ENCODE measurements around the gene CNIH4.
"Not testable (repeated sequence)": the region's sequence is repeated elsewhere in the genome, so short reads cannot be mapped to it uniquely, and the experiment has no call there.

CNIH4 gene

DNA sequence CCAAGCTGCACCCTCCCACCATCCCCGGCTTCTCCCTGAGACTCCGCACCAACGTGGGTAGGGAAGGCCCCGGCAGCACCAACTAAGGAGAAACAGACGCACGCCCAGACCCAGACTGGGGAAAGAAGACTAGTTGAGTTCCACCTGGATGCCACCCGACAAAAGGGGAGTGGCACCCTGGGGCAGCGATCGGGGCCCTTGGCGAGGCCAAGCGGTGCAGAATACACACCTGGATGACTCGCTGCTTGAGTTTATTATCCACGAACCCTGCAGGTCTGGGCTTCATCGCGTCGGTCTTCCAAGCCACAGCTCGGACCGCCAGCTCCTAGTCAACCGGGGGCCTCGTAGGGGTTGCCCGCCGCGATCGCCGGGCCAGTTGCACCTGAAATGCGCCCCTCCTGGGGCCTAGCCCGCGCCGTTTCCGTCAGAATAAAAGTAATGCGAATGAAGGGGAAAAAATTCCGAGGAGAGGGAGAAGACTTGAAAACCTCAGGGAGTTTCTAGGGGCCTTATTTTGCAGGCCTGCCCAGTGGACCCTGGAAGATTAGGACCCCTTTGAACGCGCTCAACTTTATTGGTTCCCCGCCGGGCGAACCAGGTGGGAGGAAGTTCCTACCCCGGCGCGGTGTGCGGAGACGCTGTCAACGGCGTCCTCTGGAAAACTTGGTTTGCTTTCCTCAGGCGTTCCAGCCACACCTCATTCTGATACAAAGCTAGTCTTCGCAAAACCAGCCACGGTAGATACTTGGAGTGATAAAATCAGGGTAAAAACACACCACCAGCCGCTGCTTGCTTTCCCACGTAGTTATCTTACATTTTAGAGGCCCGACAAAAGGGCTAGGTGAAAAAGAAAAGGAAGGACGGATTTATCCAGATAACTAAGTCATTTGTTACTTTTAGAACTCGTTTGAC, 26.6 kb upstream of the CNIH4 start, which contains the start of gene NVL:
NVL (minus strand) TSS at position 331 of the 912 bp plus-strand sequence; CDS start at position 286, 45 bp downstream.
- 0 to 1% methylated on average over 51 to 52 of the region's 52 CpGs for WGBS, 2 experiments
- Histone ChIP-seq H3K27me3 (ENCODE audit: control insufficient read depth, insufficient read depth, low read length, poor library complexity, severe bottlenecking) (no peaks in the 10 kb centered on the region), H3K27ac (ENCODE audit: insufficient read depth, low read depth, low read length, poor library complexity, severe bottlenecking) (peak within 1 kb of the TSS; percentile 88), H3K36me3 (ENCODE audit: control insufficient read depth, insufficient read depth, low read length) (no peaks in the 10 kb centered on the region), H3K4me3 (ENCODE audit: insufficient read depth, low read depth, low read length) (peak within 1 kb of the TSS; percentile 65), H3K4me1 (ENCODE audit: control insufficient read depth, insufficient read depth, low read length) (no peaks in the 10 kb centered on the region), H3K9me3 (ENCODE audit: control insufficient read depth, low read length) (no peaks in the 10 kb centered on the region)

DNA sequence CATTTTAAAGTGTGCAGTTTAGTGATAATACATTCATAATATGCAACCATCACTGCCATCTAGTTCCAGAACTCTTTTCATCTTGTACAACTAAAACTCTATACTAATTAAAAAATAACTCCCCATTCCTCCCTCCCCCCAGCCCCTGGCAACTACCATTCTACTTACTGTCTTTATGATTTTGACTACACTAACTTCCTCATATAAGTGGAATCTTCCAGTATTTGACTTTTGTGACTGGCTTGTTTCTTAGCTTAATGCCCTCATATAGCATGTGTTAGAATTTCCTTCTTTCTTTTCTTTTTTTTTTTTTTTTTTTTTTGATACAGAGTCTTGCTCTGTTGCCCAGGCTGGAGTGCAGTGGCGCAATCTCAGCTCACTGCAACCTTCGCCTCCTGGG, 25.4 kb upstream of the CNIH4 start:
- Histone ChIP-seq H3K27me3 (ENCODE audit: control insufficient read depth, insufficient read depth, low read length, poor library complexity, severe bottlenecking) (no peaks in the 10 kb centered on the region), H3K4me1 (ENCODE audit: control insufficient read depth, insufficient read depth, low read length) (no peaks in the 10 kb centered on the region), H3K9me3 (ENCODE audit: control insufficient read depth, low read length) (no peaks in the 10 kb centered on the region), H3K36me3 (ENCODE audit: control insufficient read depth, insufficient read depth, low read length) (no peaks in the 10 kb centered on the region), H3K4me3 (ENCODE audit: insufficient read depth, low read depth, low read length) (no peak overlapping the region), H3K27ac (ENCODE audit: insufficient read depth, low read depth, low read length, poor library complexity, severe bottlenecking) (no peak overlapping the region)
- 94 to 100% methylated on average over 2 of the region's 2 CpGs for WGBS, 2 experiments

DNA sequence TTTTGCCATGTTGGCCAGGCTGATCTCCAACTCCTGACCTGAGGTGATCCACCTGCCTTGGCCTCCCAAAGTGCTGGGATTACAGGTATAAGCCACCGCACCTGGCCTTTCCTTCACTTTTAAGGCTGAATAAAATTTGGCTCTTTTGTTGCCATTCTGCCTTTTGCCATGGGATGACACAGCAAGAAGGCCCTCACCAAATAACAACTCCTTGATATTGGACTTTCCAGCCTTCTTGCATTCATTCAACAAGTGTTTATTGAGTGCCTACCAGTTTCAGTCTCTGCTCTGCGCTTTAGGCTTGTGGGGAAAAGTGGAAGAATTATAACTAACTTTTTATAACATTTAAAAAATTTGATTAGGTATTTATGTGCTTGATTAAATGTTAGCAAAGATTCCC, 24.9 kb upstream of the CNIH4 start:
- Histone ChIP-seq H3K4me1 (ENCODE audit: control insufficient read depth, insufficient read depth, low read length) (no peaks in the 10 kb centered on the region), H3K27ac (ENCODE audit: insufficient read depth, low read depth, low read length, poor library complexity, severe bottlenecking) (no peak overlapping the region)
- WGBS, 2 experiments, result 96 to 97% methylated on average over 1 of the region's 2 CpGs

DNA sequence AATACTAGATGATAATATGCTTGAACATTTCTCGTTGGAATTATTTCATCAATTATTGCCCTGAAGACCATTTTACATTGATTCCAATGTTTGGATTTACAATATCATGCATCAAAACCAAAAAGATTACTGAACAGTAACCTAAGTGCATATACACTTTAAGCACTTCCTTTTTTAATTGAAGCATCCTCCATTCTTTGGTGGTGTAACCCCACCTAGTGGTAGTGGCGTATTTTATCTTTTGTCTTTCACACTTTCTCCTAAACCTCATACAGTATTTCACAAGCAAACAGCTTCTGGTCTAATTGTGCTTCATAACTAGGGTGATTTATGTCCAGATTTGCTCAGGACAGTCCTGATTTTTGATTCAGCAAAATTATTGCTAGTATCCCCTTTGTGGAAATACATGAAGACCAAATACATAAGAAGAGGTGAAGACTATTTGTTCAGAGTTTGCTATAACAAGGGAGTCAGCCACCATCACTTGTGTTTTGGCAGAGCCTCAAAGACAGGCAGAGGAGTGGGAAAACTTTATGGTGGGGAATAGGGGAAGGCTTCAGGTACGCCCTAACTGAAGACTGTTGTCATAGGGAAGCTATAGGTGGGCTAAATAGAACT, 23.3 kb upstream of the CNIH4 start:
- 38 to 50% methylated on average over 3 of the region's 3 CpGs for WGBS, 2 experiments
- Histone ChIP-seq H3K4me3 (ENCODE audit: insufficient read depth, low read depth, low read length) (no peak overlapping the region), H3K27ac (ENCODE audit: insufficient read depth, low read depth, low read length, poor library complexity, severe bottlenecking) (no peak overlapping the region)

More for the DNA sequence above, 24.9 kb upstream of the CNIH4 start:
- no peak overlapping the region for H3K4me3 ChIP-seq (ENCODE audit: insufficient read depth, low read depth, low read length)
- H3K9me3 ChIP-seq (ENCODE audit: control insufficient read depth, low read length), result no peaks in the 10 kb centered on the region
- H3K27me3 ChIP-seq (ENCODE audit: control insufficient read depth, insufficient read depth, low read length, poor library complexity, severe bottlenecking), result no peaks in the 10 kb centered on the region
- no peaks in the 10 kb centered on the region for H3K36me3 ChIP-seq (ENCODE audit: control insufficient read depth, insufficient read depth, low read length)

DNA sequence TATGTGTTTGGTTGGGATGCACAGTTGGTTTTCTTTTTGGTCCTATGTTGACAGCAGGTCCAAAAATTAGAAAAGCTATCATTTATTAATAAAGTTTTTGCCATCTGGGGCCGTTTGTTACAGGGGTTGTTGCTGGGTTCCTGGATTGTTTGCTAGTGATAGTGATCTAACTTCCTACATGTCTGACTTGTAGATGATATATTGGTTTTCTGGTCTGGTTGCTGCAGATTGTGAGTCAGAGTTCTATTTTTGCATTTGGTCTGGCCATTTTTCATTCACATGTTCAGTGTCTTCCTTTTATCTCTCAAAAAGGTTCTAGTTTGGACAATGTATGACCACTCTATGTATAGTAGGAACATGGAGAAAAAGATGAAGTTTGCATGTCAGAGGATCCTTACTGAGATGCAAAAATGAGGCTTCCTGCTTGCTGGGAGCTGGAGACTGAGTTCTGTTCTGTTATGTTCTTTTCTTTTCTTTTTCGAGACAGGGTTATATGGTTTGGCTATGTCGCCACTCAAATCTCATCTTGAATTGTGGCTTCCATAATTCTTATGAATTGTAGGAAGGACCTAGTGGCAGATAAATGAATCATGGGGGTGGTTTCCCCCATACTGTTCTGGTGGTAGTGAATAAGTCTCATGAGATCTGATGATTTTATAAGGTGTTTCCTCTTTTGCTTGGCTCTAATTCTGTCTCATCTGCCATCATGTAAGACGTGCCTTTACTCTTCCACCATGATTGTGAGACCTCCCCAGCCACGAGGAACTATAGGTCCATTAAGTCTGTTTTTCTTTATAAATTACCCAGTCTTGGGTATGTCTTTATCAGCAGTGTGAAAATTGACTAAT, 22.5 kb upstream of the CNIH4 start:
- Histone ChIP-seq H3K9me3 (ENCODE audit: control insufficient read depth, low read length) (no peaks in the 10 kb centered on the region), H3K27ac (ENCODE audit: insufficient read depth, low read depth, low read length, poor library complexity, severe bottlenecking) (no peak overlapping the region), H3K4me1 (ENCODE audit: control insufficient read depth, insufficient read depth, low read length) (no peaks in the 10 kb centered on the region)

More for the DNA sequence above, 23.3 kb upstream of the CNIH4 start:
- Histone ChIP-seq H3K4me1 (ENCODE audit: control insufficient read depth, insufficient read depth, low read length) (no peaks in the 10 kb centered on the region), H3K9me3 (ENCODE audit: control insufficient read depth, low read length) (no peaks in the 10 kb centered on the region), H3K27me3 (ENCODE audit: control insufficient read depth, insufficient read depth, low read length, poor library complexity, severe bottlenecking) (no peaks in the 10 kb centered on the region), H3K36me3 (ENCODE audit: control insufficient read depth, insufficient read depth, low read length) (no peaks in the 10 kb centered on the region)

DNA sequence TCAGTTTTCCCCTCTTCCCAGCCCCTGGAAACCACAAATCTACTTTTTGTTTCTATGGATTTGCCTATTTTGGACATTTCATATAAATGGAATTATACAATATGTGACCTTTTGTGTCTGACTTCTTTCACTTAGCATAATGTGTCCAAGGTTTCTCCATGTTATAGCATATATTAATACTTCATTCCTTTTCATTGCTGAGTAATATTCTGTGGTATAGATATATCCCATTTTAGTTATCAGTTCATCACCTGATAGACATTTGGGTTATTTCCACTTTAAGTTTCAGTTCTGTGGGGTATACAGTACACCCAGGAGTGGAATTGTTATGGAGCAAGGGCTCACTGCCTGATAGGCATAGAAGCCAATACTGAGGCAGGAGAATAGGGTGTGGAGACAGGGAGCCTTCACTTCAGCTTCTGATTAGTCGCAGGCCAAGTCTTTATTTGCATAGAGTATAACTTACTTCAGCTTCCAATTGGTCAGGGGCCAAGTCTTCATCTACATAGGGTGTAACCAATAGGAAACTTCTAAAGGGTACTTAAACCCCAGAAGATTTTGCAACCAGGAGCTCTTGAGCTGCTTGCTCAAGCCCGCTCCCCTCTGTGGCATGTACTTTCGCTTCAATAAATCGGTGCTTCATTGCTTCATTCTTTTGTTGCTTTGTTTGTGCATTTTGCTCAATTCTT, 18.4 kb upstream of the CNIH4 start:
- Histone ChIP-seq H3K27ac (ENCODE audit: insufficient read depth, low read depth, low read length, poor library complexity, severe bottlenecking) (no peak overlapping the region), H3K4me1 (ENCODE audit: control insufficient read depth, insufficient read depth, low read length) (no peaks in the 10 kb centered on the region), H3K4me3 (ENCODE audit: insufficient read depth, low read depth, low read length) (no peak overlapping the region), H3K36me3 (ENCODE audit: control insufficient read depth, insufficient read depth, low read length) (no peaks in the 10 kb centered on the region), H3K27me3 (ENCODE audit: control insufficient read depth, insufficient read depth, low read length, poor library complexity, severe bottlenecking) (no peaks in the 10 kb centered on the region), H3K9me3 (ENCODE audit: control insufficient read depth, low read length) (no peaks in the 10 kb centered on the region)
- 71 to 72% methylated on average over 4 of the region's 4 CpGs for WGBS, 2 experiments

More for the DNA sequence above, 22.5 kb upstream of the CNIH4 start:
- Histone ChIP-seq H3K4me3 (ENCODE audit: insufficient read depth, low read depth, low read length) (no peak overlapping the region), H3K27me3 (ENCODE audit: control insufficient read depth, insufficient read depth, low read length, poor library complexity, severe bottlenecking) (no peaks in the 10 kb centered on the region), H3K36me3 (ENCODE audit: control insufficient read depth, insufficient read depth, low read length) (no peaks in the 10 kb centered on the region)
- 80 to 85% methylated on average over 5 of the region's 5 CpGs for WGBS, 2 experiments

DNA sequence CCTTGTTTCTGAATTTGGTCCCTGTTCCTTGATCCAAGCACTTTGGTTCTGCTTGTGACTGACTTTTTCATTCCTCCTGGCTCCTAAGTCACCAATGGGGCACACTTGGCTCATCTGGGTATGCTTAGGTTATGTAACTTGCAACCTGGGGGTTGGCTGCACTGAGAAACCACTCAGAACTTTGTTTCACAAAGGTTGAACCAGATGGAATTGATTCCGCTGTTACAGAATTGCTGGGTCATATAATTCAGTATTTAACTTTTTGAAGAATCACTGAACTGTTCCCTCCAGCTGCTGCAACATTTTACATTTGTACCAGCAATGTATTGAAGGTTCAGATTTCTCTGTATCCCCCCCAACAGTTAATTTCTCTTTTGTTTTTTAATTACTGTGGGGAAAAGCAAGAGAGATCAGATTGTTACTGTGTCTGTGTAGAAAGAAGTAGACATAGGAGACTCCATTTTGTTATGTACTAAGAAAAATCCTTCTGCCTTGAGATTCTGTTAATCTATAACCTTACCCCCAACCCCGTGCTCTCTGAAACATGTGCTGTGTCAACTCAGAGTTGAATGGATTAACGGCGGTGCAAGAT, 17.1 kb upstream of the CNIH4 start:
- no peaks in the 10 kb centered on the region for H3K4me1 ChIP-seq (ENCODE audit: control insufficient read depth, insufficient read depth, low read length)
- WGBS, 2 experiments, result 97 to 100% methylated on average over 1 of the region's 4 CpGs
- H3K9me3 ChIP-seq (ENCODE audit: control insufficient read depth, low read length), result no peaks in the 10 kb centered on the region
- H3K4me3 ChIP-seq (ENCODE audit: insufficient read depth, low read depth, low read length), result no peak overlapping the region
- H3K36me3 ChIP-seq (ENCODE audit: control insufficient read depth, insufficient read depth, low read length), result no peaks in the 10 kb centered on the region
- no peak overlapping the region for H3K27ac ChIP-seq (ENCODE audit: insufficient read depth, low read depth, low read length, poor library complexity, severe bottlenecking)
- H3K27me3 ChIP-seq (ENCODE audit: control insufficient read depth, insufficient read depth, low read length, poor library complexity, severe bottlenecking), result no peaks in the 10 kb centered on the region

DNA sequence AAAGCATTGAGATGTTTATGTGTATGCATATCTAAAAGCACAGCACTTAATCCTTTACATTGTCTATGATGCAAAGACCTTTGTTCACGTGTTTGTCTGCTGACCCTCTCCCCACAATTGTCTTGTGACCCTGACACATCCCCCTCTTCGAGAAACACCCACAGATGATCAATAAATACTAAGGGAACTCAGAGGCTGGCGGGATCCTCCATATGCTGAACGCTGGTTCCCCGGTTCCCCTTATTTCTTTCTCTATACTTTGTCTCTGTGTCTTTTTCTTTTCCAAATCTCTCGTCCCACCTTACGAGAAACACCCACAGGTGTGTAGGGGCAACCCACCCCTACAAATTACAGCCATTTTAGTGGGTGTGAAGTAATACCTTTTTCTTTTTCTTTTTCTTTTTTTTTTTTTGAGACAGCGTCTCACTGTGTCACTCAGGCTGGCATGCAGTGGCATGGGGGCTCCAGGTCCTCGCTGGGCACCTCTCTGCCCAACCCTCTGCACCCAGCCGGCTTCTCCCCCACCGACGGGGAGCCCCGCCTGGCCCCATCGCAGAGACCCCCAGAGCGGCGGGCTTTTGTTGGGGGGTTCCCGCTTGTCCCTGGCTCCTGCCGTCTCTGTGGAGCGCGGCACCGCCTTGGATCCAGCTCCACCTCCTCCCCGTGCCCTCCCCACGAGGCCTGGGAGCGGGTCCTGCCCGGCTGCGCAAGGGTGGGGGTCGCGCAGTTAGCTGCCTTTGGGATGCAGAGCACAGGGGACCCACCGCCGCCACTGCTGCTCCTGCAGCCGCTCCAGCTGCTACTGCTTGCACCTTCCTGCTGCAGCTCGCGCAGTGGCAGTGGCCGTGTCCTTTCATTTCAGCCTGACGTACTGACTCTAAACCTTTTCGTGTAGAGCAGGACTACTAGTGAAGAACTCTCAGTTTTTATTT, 16.0 kb upstream of the CNIH4 start:
- WGBS, 2 experiments, result 3% methylated on average over 28 to 30 of the region's 36 CpGs
- not testable (repeated sequence) for H3K27me3 ChIP-seq (ENCODE audit: control insufficient read depth, insufficient read depth, low read length, poor library complexity, severe bottlenecking); H3K36me3 ChIP-seq (ENCODE audit: control insufficient read depth, insufficient read depth, low read length); H3K4me1 ChIP-seq (ENCODE audit: control insufficient read depth, insufficient read depth, low read length); H3K27ac ChIP-seq (ENCODE audit: insufficient read depth, low read depth, low read length, poor library complexity, severe bottlenecking); H3K9me3 ChIP-seq (ENCODE audit: control insufficient read depth, low read length)
- H3K4me3 ChIP-seq (ENCODE audit: insufficient read depth, low read depth, low read length), result peak overlapping the region; percentile 24

DNA sequence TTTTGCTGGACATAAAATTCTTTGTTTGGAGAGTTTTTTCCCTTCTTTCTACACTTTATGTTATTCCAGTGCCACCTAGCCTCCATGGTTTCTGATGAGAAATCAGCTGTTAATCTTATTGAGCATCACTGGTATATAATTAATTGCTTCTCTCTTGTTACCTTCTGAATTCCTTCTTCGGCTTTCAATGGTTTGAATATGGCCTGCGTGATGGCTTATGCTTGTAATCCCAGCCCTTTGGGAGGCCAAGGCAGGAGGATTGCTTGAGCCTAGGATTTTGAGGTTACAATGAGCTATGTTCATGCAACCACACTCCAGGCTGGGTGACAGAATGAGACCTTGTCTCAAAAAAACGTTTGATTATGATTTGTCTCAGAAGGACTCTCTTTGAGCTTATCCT, 13.0 kb upstream of the CNIH4 start:
- no peak overlapping the region for H3K4me3 ChIP-seq (ENCODE audit: insufficient read depth, low read depth, low read length)
- no peaks in the 10 kb centered on the region for H3K27me3 ChIP-seq (ENCODE audit: control insufficient read depth, insufficient read depth, low read length, poor library complexity, severe bottlenecking)
- H3K27ac ChIP-seq (ENCODE audit: insufficient read depth, low read depth, low read length, poor library complexity, severe bottlenecking), result no peak overlapping the region
- no peaks in the 10 kb centered on the region for H3K36me3 ChIP-seq (ENCODE audit: control insufficient read depth, insufficient read depth, low read length)
- no peaks in the 10 kb centered on the region for H3K4me1 ChIP-seq (ENCODE audit: control insufficient read depth, insufficient read depth, low read length)
- H3K9me3 ChIP-seq (ENCODE audit: control insufficient read depth, low read length), result no peaks in the 10 kb centered on the region
- WGBS, 2 experiments, result 48 to 51% methylated on average over 3 of the region's 3 CpGs
